Fibroblast of the aortic adventitia (primary cell): Measurements from ENCODE around the gene NFIX. TPM values are rescaled to one million over a fixed set of nuclear protein-coding genes. Genes with fewer than 3 reads are reported as not detected.

Experiments used
- DNase-seq: peaks from one replicate; pipeline ENCODE4 v3.0.0-alpha.2; 2010; ENCODE audit warnings: low read depth
- H3K4me3 ChIP-seq: 2 replicates; pipeline ENCODE4 v1.5.1; 2011; ENCODE audit warnings: low read depth, mild to moderate bottlenecking, control low read depth, low read length, moderate library complexity
- CTCF ChIP-seq: IDR thresholded peaks from 2 replicates; pipeline ENCODE4 v1.5.1; 2011; ENCODE audit warnings: mild to moderate bottlenecking, low read length, control low read depth, inconsistent platforms; ENCODE audit not compliant: insufficient read depth
- total RNA-seq: library from RNA; depleted of rRNA; stranded (reverse); fragments of >200 nt; gene quantifications from 2 replicates; pipeline ENCODE4 v1.2.3, GENCODE V29; 2012; ENCODE audit warnings: low replicate concordance

The NFIX gene
- total RNA-seq, 1 donor: 160 TPM

GRCh38 chr19:13122980-13123957 lies 128.0 kb downstream of the NFIX start:
- TF ChIP-seq CTCF: no peak
- no peak for DNase-seq
- no peak overlapping the region for H3K4me3 ChIP-seq

GRCh38 chr19:13127051-13127450 lies 131.8 kb downstream of the NFIX start:
- peak; percentile 51 for DNase-seq
- no peak overlapping the region for H3K4me3 ChIP-seq
- no peak for TF ChIP-seq CTCF

- no peak for TF ChIP-seq CTCF
- no peak overlapping the region for H3K4me3 ChIP-seq
- DNase-seq: no peak
These were observed 132.7 kb downstream of the NFIX start for GRCh38 chr19:13127811-13128575.

GRCh38 chr19:13128583-13128982 lies 133.3 kb downstream of the NFIX start:
- no peak for DNase-seq
- no peak for TF ChIP-seq CTCF
- no peak overlapping the region for H3K4me3 ChIP-seq

- H3K4me3 ChIP-seq: no peak overlapping the region
- no peak for DNase-seq
- no peak for TF ChIP-seq CTCF
These were observed 134.1 kb downstream of the NFIX start for GRCh38 chr19:13129384-13129783.

GRCh38 chr19:13130886-13131490 lies 135.7 kb downstream of the NFIX start:
- no peak for TF ChIP-seq CTCF
- DNase-seq: no peak
- no peak overlapping the region for H3K4me3 ChIP-seq
